Stomach (tissue), 9 donors: ENCODE data around the gene RRAGC. TPM values are rescaled to one million over a fixed set of nuclear protein-coding genes. Genes with fewer than 3 reads are reported as not detected.
"Not testable (repeated sequence)": the region's sequence is repeated elsewhere in the genome, so short reads cannot be mapped to it uniquely, and the experiment has no call there.

ENCODE experiments used
- DNase-seq, 2 donors: peaks; one replicate each; pipeline versions ENCODE4 v3.0.0 to v3.0.0-alpha.2; 2013 to 2019
- H3K27ac ChIP-seq, 5 donors: fragments of 200-600 bp in 4 of 5; sonication (generic) in 4 of 5; one replicate each; pipeline ENCODE4 v1.5.1; 2013 to 2019; ENCODE audit warnings: mild to moderate bottlenecking in 1 of 5, moderate library complexity in 1 of 5
- H3K27me3 ChIP-seq, 3 donors: fragments of 200-600 bp; sonication (generic); one replicate each; pipeline ENCODE4 v1.5.1; 2017 to 2019; ENCODE audit warnings: mixed run types in 1 of 3
- H3K36me3 ChIP-seq, 4 donors: fragments of 200-600 bp; sonication (generic); 1 replicate in 3 of 4; 2 replicates in 1 of 4; pipeline ENCODE4 v1.5.1; 2016 to 2019
- H3K4me1 ChIP-seq, 4 donors: fragments of 200-600 bp; sonication (generic); one replicate each; pipeline ENCODE4 v1.5.1; 2016 to 2019
- H3K4me3 ChIP-seq, 4 donors: fragments of 200-600 bp; sonication (generic) in 3 of 4; one replicate each; pipeline ENCODE4 v1.5.1; 2016 to 2019; ENCODE audit warnings: mild to moderate bottlenecking in 1 of 4
- H3K9me3 ChIP-seq, 4 donors: fragments of 200-600 bp; sonication (generic); one replicate each; pipeline ENCODE4 v1.5.1; 2016 to 2019
- EP300 ChIP-seq: sonication (generic); formaldehyde crosslinking; IDR thresholded peaks from one replicate; pipeline ENCODE4 v1.6.1; 2017; ENCODE audit warnings: antibody characterized with exemption
- POLR2A ChIP-seq, 4 donors: fragments of 450-650 bp; IDR thresholded peaks; one replicate each; pipeline ENCODE4 v1.6.1; 2016; ENCODE audit warnings: antibody characterized with exemption in 4 of 4, control low read depth in 2 of 4, mild to moderate bottlenecking in 1 of 4, moderate library complexity in 1 of 4
- POLR2AphosphoS5 ChIP-seq, 3 donors: sonication (generic); formaldehyde crosslinking; IDR thresholded peaks; one replicate each; pipeline ENCODE4 v1.6.1; 2016; ENCODE audit warnings: antibody characterized with exemption in 3 of 3
- WGBS, 5 donors: extraction: QIAGEN DNeasy Blood & Tissue Kit in 3 of 5; methylation state at CpG; one replicate each; pipeline versions ENCODE4 v1.1.5 to v1.1.7; 2013 to 2018; 5-methylcytosine and 5-hydroxymethylcytosine counted together
- intact Hi-C: fragments of 100-400 bp; cut with DNase I; formaldehyde crosslinking; loops from one replicate; pipeline ENCODE4 v1.15.1; 2023; ENCODE audit warnings: low total_unique reads
- polyA plus RNA-seq, 3 donors: library from polyadenylated mRNA; stranded (reverse); fragments of 200-250 nt; gene quantifications; one replicate each; pipeline ENCODE4 v1.2.3, GENCODE V29; 2013
- total RNA-seq, 5 donors: library from RNA; depleted of rRNA; stranded (reverse); fragments of >200 nt; gene quantifications; one replicate each; pipeline versions ENCODE4 v1.1.0 to v1.2.3, GENCODE V29; 2014 to 2016
- TF ChIP-seq, protein P1 (sequence below), 7 experiments: fragments of 450-650 bp in 4 of 7; fragments of 200-600 bp in 3 of 7; sonication (generic) in 3 of 7; IDR thresholded peaks; one replicate each; pipeline ENCODE4 v1.5.1; 2016 to 2019; ENCODE audit warnings: antibody characterized with exemption in 7 of 7, control low read depth in 2 of 7, mild to moderate bottlenecking in 1 of 7
- donor health status: healthy with polysubstance abuse.
- donor health status: Bipolar disorder and iron deficiency.
- donor health status: healthy.

The RRAGC gene
- total and polyA plus RNA-seq, 8 donors: 1.2 to 25.0 (median 11.2) TPM

GRCh38 chr1:38852780-38853179, 6.8 kb downstream of the RRAGC start:
- Histone ChIP-seq H3K36me3 (peaks cover 29 to 90% (median 83%) of the 10 kb centered on the region in 4 donors), H3K4me3 (no peak overlapping the region), H3K27ac (no peak overlapping the region), H3K27me3 (no peaks in the 10 kb centered on the region), H3K4me1 (peaks cover 10 to 20% (median 17%) of the 10 kb centered on the region in 4 donors), H3K9me3 (no peaks in the 10 kb centered on the region)
- WGBS, 5 donors: 72 to 83% (median 74%) methylated on average over 4 of the region's 4 CpGs
- TF ChIP-seq POLR2AphosphoS5 (IDR thresholded peaks at IDR 0.05) (no peak), POLR2A (IDR thresholded peaks at IDR 0.05) (no peak)
- TF ChIP-seq, protein P1, sequence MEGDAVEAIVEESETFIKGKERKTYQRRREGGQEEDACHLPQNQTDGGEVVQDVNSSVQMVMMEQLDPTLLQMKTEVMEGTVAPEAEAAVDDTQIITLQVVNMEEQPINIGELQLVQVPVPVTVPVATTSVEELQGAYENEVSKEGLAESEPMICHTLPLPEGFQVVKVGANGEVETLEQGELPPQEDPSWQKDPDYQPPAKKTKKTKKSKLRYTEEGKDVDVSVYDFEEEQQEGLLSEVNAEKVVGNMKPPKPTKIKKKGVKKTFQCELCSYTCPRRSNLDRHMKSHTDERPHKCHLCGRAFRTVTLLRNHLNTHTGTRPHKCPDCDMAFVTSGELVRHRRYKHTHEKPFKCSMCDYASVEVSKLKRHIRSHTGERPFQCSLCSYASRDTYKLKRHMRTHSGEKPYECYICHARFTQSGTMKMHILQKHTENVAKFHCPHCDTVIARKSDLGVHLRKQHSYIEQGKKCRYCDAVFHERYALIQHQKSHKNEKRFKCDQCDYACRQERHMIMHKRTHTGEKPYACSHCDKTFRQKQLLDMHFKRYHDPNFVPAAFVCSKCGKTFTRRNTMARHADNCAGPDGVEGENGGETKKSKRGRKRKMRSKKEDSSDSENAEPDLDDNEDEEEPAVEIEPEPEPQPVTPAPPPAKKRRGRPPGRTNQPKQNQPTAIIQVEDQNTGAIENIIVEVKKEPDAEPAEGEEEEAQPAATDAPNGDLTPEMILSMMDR (IDR thresholded peaks at IDR 0.05): no peak
- no peak for DNase-seq
- intact Hi-C loops: no loop called here

- Histone ChIP-seq H3K4me1 (peaks cover 0 to 8% (median 0%) of the 10 kb centered on the region in 4 donors), H3K9me3 (no peaks in the 10 kb centered on the region), H3K36me3 (peaks cover 33 to 100% (median 98%) of the 10 kb centered on the region in 4 donors), H3K27me3 (no peaks in the 10 kb centered on the region), H3K4me3 (no peak overlapping the region), H3K27ac (peak overlapping the region in 1 of 5 donors; percentile 32)
- TF ChIP-seq, protein P1 (IDR thresholded peaks at IDR 0.05): no peak
- TF ChIP-seq POLR2AphosphoS5 (IDR thresholded peaks at IDR 0.05) (no peak), EP300 (no peak), POLR2A (IDR thresholded peaks at IDR 0.05) (no peak)
- intact Hi-C loops: no loop called here
- DNase-seq: no peak
- WGBS, 5 donors: 64 to 89% (median 79%) methylated on average over 1 of the region's 1 CpG
These were observed 11.5 kb downstream of the RRAGC start for GRCh38 chr1:38848071-38848470.

DNA sequence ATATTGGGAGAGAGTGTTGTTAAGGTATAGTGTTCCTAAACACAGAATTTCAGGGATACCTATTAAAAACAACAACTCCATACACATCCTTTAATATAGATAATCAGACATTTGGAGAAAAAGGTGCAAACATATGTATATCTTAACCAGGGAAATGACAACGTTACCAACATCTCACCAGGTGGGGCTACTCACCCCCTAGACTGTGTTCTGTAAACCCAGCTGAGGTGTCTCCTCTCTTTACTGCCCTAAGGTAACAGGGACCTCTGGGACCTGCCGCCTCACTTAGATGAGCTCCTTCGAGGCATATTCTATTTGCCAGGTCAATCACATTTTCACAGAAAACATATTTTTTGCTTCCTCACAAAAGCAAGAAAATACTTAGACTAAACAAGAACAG, 13.4 kb downstream of the RRAGC start:
- Histone ChIP-seq H3K36me3 (peaks cover 33 to 100% (median 100%) of the 10 kb centered on the region in 4 donors), H3K27ac (no peak overlapping the region), H3K9me3 (no peaks in the 10 kb centered on the region), H3K4me1 (peaks cover 0 to 15% (median 7%) of the 10 kb centered on the region in 4 donors), H3K4me3 (no peak overlapping the region), H3K27me3 (no peaks in the 10 kb centered on the region)
- intact Hi-C loops: no loop called here
- no peak for DNase-seq
- WGBS, 5 donors: 73 to 95% (median 92%) methylated on average over 3 of the region's 3 CpGs
- TF ChIP-seq EP300: no peak
- TF ChIP-seq, protein P1 (IDR thresholded peaks at IDR 0.05): no peak
- no peak for TF ChIP-seq POLR2AphosphoS5 (IDR thresholded peaks at IDR 0.05)
- no peak for TF ChIP-seq POLR2A (IDR thresholded peaks at IDR 0.05)

DNA sequence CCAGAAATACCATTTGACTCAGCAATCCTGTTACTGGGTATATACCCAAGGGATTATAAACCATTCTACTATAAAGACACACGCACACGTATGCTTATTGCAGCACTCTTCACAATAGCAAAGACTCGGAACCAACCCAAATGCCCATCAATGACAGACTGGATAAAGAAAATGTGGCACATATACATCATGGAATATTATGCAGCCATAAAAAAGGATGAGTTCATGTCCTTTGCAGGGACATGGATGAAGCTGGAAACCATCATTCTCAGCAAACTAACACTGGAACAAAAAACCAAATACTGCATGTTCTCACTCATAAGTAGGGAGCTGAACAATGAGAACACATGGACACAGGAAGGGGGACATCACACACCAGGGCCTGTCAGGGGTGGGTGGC, 14.5 kb downstream of the RRAGC start:
- H3K4me3 ChIP-seq, H3K27me3 ChIP-seq, DNase-seq, H3K27ac ChIP-seq, H3K9me3 ChIP-seq, intact Hi-C loops: not testable (repeated sequence)
- H3K36me3 ChIP-seq: peaks cover 24 to 100% (median 98%) of the 10 kb centered on the region in 4 donors
- 93 to 98% (median 98%) methylated on average over 3 of the region's 3 CpGs for WGBS, 5 donors
- peaks cover 0 to 25% (median 7%) of the 10 kb centered on the region in 4 donors for H3K4me1 ChIP-seq

GRCh38 chr1:38840281-38840680, 19.3 kb downstream of the RRAGC start:
- TF ChIP-seq EP300: no peak
- TF ChIP-seq POLR2A (IDR thresholded peaks at IDR 0.05): no peak
- TF ChIP-seq, protein P1 (IDR thresholded peaks at IDR 0.05): no peak
- TF ChIP-seq POLR2AphosphoS5 (IDR thresholded peaks at IDR 0.05): no peak
- WGBS, 5 donors: 28 to 67% (median 52%) methylated on average over 2 of the region's 2 CpGs
- no peak overlapping the region for H3K4me3 ChIP-seq
- H3K36me3 ChIP-seq: peaks cover 19 to 83% (median 82%) of the 10 kb centered on the region in 4 donors
- H3K27ac ChIP-seq: no peak overlapping the region
- peaks cover 0 to 25% (median 7%) of the 10 kb centered on the region in 4 donors for H3K4me1 ChIP-seq
- H3K9me3 ChIP-seq: no peaks in the 10 kb centered on the region
- intact Hi-C loops: no loop called here
- no peak for DNase-seq
- H3K27me3 ChIP-seq: no peaks in the 10 kb centered on the region
